Measurements from ENCODE around the gene MEGF11. TPM values are rescaled to one million over a fixed set of nuclear protein-coding genes. Genes with fewer than 3 reads are reported as not detected.

MEGF11 gene
- total RNA-seq, 1 experiment from 2014 or later: not detected

- Histone ChIP-seq H2AFZ (ENCODE audit: low read length) (no peak overlapping the region), H3K79me2 (ENCODE audit: low read length) (no peaks in the 10 kb centered on the region), H3K4me3 (ENCODE audit: low read length) (no peak overlapping the region), H3K27me3 (ENCODE audit: low read length) (no peaks in the 10 kb centered on the region), H3K9me3 (ENCODE audit: low read length) (no peaks in the 10 kb centered on the region), H3K36me3 (ENCODE audit: low read depth, low read length) (no peaks in the 10 kb centered on the region), H3K9ac (ENCODE audit: low read length) (no peak overlapping the region), H3F3A (ENCODE audit: low read length, unreplicated experiment) (no peaks in the 10 kb centered on the region), H3K27ac (ENCODE audit: low read length) (no peak overlapping the region), H4K20me1 (ENCODE audit: low read length) (no peaks in the 10 kb centered on the region), H3K4me1 (ENCODE audit: insufficient read depth, low read length) (no peaks in the 10 kb centered on the region), H3K9me2 (replicated peaks; ENCODE audit: low read length) (no peaks in the 10 kb centered on the region), H3K4me2 (ENCODE audit: low read length) (no peak overlapping the region)
- DNase-seq: no peak
- POLR2A ChIA-PET (ENCODE audit: unreplicated experiment): no interaction called here
- ATAC-seq: no peak
- intact Hi-C loops (cut with micrococcal nuclease): no loop called here
- TF ChIP-seq CTCF (conservative IDR thresholded peaks at IDR 0.05; ENCODE audit: low read depth, low read length) (no peak), EZH2phosphoT487 (IDR thresholded peaks at IDR 0.05; ENCODE audit: borderline replicate concordance, low read length) (no peak), EZH2 (IDR thresholded peaks at IDR 0.05; ENCODE audit: low read length, unreplicated experiment) (no peak)
- no TSS peak for BruUV-seq (replicated peaks)
- CTCF ChIA-PET: no interaction called here
These were observed 21.9 kb downstream of the MEGF11 start for GRCh38 chr15:66231394-66232266.

- BruUV-seq (replicated peaks): no TSS peak
- ATAC-seq: no peak
- intact Hi-C loops (cut with micrococcal nuclease): no loop called here
- Histone ChIP-seq H3K9me3 (ENCODE audit: low read length) (no peaks in the 10 kb centered on the region), H3K4me2 (ENCODE audit: low read length) (no peak overlapping the region), H3K9me2 (replicated peaks; ENCODE audit: low read length) (no peaks in the 10 kb centered on the region), H3K27me3 (ENCODE audit: low read length) (no peaks in the 10 kb centered on the region), H4K20me1 (ENCODE audit: low read length) (no peaks in the 10 kb centered on the region), H3K4me3 (ENCODE audit: low read length) (no peak overlapping the region), H3K9ac (ENCODE audit: low read length) (no peak overlapping the region), H3F3A (ENCODE audit: low read length, unreplicated experiment) (no peaks in the 10 kb centered on the region), H3K79me2 (ENCODE audit: low read length) (no peaks in the 10 kb centered on the region), H3K4me1 (ENCODE audit: insufficient read depth, low read length) (no peaks in the 10 kb centered on the region), H2AFZ (ENCODE audit: low read length) (no peak overlapping the region), H3K36me3 (ENCODE audit: low read depth, low read length) (no peaks in the 10 kb centered on the region), H3K27ac (ENCODE audit: low read length) (no peak overlapping the region)
- TF ChIP-seq CTCF (conservative IDR thresholded peaks at IDR 0.05; ENCODE audit: low read depth, low read length) (no peak), EZH2 (IDR thresholded peaks at IDR 0.05; ENCODE audit: low read length, unreplicated experiment) (no peak), EZH2phosphoT487 (IDR thresholded peaks at IDR 0.05; ENCODE audit: borderline replicate concordance, low read length) (no peak)
- ChIA-PET CTCF (no interaction called here), POLR2A (ENCODE audit: unreplicated experiment) (no interaction called here)
- no peak for DNase-seq
These were observed 23.6 kb downstream of the MEGF11 start for GRCh38 chr15:66229790-66230465.
